Measurements from ENCODE around the gene ATG7.
"Not testable (repeated sequence)": the region's sequence is repeated elsewhere in the genome, so short reads cannot be mapped to it uniquely, and the experiment has no call there.

Gene ATG7

GRCh38 chr3:11498177-11498576 lies 226.0 kb downstream of the ATG7 start:
- TF ChIP-seq CTCF (IDR thresholded peaks at IDR 0.05; ENCODE audit: insufficient read depth, low read depth, low read length, missing control alignments): no peak
- H3K4me3 ChIP-seq (ENCODE audit: low read depth, low read length): no peak overlapping the region
- no peak for DNase-seq (ENCODE audit: low read depth)

- TF ChIP-seq CTCF (IDR thresholded peaks at IDR 0.05; ENCODE audit: insufficient read depth, low read depth, low read length, missing control alignments): no peak
- H3K4me3 ChIP-seq (ENCODE audit: low read depth, low read length): no peak overlapping the region
- no peak for DNase-seq (ENCODE audit: low read depth)
Observed at GRCh38 chr3:11498646-11499045, 226.4 kb downstream of the ATG7 start.

GRCh38 chr3:11499144-11499543 lies 226.9 kb downstream of the ATG7 start:
- no peak for DNase-seq (ENCODE audit: low read depth)
- H3K4me3 ChIP-seq (ENCODE audit: low read depth, low read length): no peak overlapping the region
- no peak for TF ChIP-seq CTCF (IDR thresholded peaks at IDR 0.05; ENCODE audit: insufficient read depth, low read depth, low read length, missing control alignments)

GRCh38 chr3:11502413-11502812 lies 230.2 kb downstream of the ATG7 start:
- DNase-seq (ENCODE audit: low read depth); H3K4me3 ChIP-seq (ENCODE audit: low read depth, low read length): not testable (repeated sequence)

GRCh38 chr3:11507719-11508118 lies 235.5 kb downstream of the ATG7 start:
- no peak for DNase-seq (ENCODE audit: low read depth)
- no peak for TF ChIP-seq CTCF (IDR thresholded peaks at IDR 0.05; ENCODE audit: insufficient read depth, low read depth, low read length, missing control alignments)
- no peak overlapping the region for H3K4me3 ChIP-seq (ENCODE audit: low read depth, low read length)

GRCh38 chr3:11508346-11509172 lies 236.4 kb downstream of the ATG7 start:
- no peak overlapping the region for H3K4me3 ChIP-seq (ENCODE audit: low read depth, low read length)
- DNase-seq (ENCODE audit: low read depth): no peak
- no peak for TF ChIP-seq CTCF (IDR thresholded peaks at IDR 0.05; ENCODE audit: insufficient read depth, low read depth, low read length, missing control alignments)

- no peak for DNase-seq (ENCODE audit: low read depth)
- TF ChIP-seq CTCF (IDR thresholded peaks at IDR 0.05; ENCODE audit: insufficient read depth, low read depth, low read length, missing control alignments): no peak
- H3K4me3 ChIP-seq (ENCODE audit: low read depth, low read length): no peak overlapping the region
Observed at GRCh38 chr3:11509173-11510000, 237.2 kb downstream of the ATG7 start.
